Effector CD4-positive, alpha-beta T cell (primary cell): ENCODE results near the gene FSIP1.
A peak's percentile ranks its signal among the peaks of the same experiment; 100 is the strongest.

Source experiments
- DNase-seq: peaks from one replicate; pipeline ENCODE4 v3.0.0-alpha.2; 2020

The FSIP1 gene

DNA sequence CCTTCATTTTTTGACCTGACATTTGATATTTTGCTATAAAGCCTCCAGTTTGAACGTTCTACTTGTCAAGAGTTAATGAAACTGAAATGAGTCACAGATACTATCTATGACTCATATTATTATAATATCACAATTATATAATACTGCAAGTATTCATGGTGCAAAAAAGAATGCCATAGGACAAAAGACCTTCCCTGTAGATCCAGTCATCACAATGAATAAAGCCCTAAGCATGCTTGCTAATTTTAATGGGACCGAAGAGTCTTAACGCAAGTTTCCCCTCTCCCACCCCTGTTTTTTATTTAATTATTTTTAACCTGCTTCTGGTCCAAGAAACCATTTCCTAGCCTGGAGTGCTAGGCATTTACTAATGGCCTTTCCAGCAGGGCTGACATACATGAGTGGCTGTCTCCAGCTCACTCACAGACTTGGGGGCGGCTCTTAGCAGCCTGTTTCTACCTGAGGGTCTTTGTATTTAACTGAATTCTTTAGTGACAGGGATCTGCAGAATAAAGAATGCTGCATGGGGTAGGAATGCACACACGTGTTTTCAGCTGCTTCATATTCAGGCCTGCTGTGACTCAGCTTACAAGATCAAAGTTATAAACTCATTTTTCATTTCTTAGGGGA is 140.5 kb downstream of the FSIP1 start:
- no peak for DNase-seq

- DNase-seq = peak; percentile 15
Measured at GRCh38 chr15:39641191-39641889, 141.3 kb downstream of the FSIP1 start.

DNA sequence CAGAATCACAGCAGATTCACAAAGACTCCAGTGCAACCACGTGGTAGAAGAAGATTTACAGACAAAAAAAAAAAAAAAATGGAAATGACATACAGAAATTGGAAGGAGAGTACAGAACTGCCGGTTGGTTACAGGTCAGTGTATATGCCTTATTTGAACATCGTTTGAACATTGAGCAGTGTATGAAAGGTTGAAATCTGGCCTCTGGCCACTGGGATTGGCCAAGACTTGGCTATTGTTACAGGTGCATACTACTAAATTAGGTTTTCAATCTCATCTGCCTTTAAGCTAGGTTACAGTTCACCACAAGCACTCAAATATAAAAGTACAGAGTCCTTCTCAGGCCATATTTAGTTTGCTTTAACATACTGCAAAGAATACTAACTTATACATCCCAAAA is 142.0 kb downstream of the FSIP1 start:
- DNase-seq = no peak

- no peak for DNase-seq
Measured at GRCh38 chr15:39639037-39639436, 143.6 kb downstream of the FSIP1 start.

GRCh38 chr15:39638041-39638440 is 144.6 kb downstream of the FSIP1 start:
- DNase-seq = no peak

DNA sequence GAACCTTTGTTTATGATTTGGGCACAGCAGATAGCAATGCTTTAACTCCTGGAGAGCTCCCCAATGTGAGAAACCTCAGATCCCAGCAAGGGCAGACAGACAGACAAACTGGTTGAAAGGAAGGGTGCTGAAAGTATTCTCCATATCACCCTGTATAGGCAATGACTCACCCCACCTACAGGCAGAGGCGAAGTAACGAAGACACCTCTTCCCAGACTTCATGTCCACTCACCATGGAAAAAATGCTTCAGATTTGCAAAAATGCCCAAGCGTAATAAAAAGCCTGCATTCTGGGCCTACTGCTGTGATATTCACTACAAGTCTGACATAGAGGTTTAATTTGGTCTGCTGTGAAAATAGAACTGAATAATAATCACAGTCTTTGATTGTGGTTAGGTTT is 151.3 kb downstream of the FSIP1 start:
- no peak for DNase-seq

GRCh38 chr15:39629906-39630305 is 152.7 kb downstream of the FSIP1 start:
- DNase-seq = no peak

- peak; percentile 52 for DNase-seq
Measured at GRCh38 chr15:39629371-39629770, 153.3 kb downstream of the FSIP1 start.

DNA sequence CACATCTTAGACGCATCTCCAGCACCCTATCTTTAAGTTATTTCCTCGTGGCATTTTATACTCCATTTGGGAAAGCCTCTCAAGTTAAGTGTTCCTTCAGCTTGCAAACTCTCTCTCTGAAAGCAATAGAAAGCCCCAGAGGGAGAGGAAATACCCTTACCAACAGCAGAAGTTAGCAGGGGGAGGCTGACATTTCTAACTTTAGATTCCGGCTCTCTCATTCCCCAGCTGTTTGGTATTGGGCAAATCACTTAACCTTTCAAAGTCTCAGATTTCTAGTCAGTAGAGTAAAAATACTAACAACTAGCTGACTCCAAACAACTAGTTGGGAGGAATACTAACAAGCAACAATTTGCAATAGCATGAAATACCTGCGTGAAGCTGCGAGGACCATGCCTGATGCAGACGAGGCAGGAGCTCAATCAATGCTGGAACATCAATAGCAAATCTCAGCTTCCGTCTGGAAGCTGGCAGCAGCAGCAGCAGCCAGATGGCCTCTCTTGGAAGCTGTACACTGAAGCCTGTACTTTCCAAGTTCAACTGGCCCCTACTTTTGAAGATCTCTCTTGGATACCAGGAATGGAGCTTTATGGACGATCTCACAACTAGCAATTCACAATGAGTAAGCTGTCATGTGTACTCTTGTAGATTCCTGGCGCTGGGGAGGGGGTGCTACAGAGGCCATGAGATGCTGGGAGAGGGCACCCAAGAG is 153.9 kb downstream of the FSIP1 start:
- no peak for DNase-seq

GRCh38 chr15:39628144-39628508 is 154.5 kb downstream of the FSIP1 start:
- no peak for DNase-seq

- DNase-seq = no peak
Measured at GRCh38 chr15:39627451-39628143, 155.0 kb downstream of the FSIP1 start.

- no peak for DNase-seq
Measured at GRCh38 chr15:39625856-39626255, 156.8 kb downstream of the FSIP1 start.

DNA sequence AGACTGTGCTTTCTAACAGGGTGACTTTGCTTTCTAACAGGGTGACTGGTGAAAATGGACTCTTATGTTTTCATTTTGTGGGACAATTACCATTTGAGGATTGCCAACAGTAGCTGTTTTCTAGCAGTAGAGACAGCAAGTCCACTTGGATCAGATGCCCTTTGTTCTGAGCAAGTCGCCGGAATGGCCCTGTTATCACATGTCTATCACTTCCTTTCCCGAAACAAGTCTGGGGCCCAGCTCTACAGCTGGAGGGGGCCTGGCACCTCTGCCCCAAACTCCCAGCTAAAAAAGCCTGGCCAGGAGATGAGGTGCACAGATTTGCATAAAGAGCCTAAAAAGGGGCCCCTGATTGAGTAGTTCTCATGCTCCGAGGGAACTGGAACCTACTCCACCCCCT is 157.2 kb downstream of the FSIP1 start:
- DNase-seq = no peak

DNA sequence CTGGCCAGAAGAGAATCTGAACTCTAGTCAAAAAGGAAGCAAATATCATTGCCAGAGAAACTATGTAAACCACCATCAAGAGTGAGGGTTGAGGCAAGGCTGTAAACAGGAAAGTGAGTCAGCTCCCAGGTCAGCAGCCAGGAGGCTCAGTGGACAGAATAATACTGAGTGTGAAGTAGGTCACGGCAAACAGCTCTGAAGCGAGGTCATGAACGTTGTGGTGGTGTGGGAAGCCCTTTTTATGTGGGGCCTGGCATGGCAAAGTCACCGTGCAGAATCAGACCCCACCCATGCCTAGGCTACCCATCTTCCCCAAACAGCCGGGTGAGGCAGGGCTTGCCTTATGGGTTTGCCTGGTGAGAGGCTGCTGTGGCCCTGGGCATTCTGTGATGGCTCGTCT is 157.8 kb downstream of the FSIP1 start:
- peak; percentile 53 for DNase-seq

DNA sequence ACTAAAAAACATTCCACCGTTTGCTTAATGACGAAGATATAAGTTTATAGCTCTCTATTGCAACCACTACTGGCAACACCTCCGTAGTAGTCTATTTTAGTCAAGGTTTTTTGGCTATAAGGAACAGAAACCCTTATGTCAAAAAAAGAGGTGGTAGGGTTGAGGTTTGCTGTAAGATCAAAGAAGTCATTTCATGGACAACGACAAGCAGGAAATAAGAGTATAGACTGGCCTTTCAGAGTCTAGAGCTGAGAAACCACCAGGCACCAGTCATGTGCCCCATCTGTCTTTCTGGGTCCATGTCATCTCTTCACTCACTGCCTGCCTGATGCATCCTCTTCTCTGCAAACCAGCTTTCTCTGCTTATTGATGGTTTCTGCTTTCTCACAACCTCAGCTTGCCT is 159.1 kb downstream of the FSIP1 start:
- peak; percentile 28 for DNase-seq

DNA sequence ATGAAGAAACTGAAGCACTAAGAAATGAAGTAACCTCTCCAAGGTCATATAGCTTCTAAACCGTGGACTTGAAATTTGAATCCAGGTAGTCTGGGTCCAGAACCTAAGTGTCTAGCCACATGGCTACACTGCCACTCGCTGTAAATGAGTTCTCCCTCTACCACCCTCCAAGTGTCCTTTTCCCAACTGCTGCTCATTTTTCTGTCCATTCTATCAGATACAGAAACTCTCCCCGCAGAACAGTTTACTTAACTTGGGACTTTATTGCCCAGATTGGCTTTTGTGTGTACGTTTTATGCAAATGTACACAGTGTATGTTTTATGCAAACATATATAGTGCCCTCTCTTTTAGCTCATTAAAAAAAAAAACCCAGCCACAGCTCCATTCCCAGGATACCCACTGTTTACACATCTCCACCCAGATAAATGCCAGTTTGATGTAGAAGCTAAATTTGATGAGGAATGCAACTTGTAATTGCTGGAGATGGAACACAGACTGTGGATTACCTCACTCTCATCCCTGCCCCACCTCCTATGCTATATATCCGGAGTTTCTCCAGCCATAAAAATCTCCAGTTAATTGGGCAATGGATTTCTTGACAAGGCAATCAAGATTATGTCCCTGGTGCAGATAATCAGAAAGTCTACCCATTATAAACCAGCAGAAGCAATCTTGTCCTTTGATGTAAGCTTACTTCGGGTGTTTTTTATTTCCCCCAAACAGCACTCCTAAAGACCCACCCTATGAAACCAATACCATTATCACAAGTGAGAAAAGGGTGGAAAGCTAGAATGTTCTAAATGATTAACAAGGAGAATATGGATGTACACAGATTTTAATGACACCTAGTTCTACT is 159.8 kb downstream of the FSIP1 start:
- DNase-seq = no peak

- DNase-seq = no peak
Measured at GRCh38 chr15:39621976-39622375, 160.7 kb downstream of the FSIP1 start.

DNA sequence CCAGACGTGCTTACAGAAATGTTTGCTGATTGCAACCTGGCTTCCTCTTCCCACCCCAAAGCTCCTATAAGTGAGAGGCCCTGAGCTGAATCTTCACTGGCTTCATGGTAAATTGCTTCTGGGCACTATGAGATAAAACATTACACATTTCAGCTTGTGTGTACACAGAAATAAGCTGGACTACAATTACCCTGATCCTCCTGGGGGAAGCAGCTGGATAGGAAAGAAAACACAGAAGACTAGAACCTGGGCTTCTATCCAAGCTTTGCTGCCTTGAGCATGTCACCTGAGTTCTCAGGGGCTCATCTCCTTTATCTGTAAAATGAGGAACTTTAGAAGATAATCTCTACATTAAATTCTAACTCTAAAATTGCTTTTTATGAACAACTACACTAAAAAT is 161.4 kb downstream of the FSIP1 start:
- no peak for DNase-seq

- DNase-seq = no peak
Measured at GRCh38 chr15:39618063-39618823, 164.4 kb downstream of the FSIP1 start.

DNA sequence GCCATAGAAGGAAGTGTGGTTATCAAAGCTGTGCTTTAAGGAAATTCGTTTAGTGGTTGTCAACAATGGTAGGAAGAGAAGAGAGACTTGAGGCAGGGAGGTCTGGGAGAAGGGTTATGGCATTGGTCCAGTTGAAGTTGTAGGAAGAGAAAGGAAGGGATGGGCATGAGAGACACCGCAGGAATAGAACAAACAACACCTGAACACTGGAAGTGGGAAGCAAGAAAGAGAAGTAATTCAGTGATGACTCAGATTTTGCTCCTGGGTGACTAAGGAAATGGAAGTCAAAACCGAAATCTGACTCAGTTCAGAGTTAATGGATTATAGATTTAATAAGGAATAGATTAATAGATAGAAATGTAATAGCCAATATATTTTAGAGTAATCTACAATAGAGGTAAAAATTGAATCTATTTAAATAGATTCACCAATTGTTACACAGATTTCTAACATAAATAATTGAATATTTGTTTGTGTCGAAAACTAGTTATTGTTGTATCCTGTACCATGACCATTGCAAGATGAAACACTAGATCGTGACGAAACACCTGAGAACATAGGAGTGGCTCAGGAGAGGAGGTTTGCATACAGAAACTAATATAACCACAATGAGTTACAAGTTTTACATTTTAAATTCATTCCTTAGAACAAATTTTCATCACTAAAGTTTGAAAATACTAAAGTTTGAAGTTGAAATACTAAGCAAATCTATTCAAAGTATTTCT is 165.7 kb downstream of the FSIP1 start:
- no peak for DNase-seq

- DNase-seq = no peak
Measured at GRCh38 chr15:39613861-39614260, 168.8 kb downstream of the FSIP1 start.
